ENCODE results near the gene PLCB3. TPM values are rescaled to one million over a fixed set of nuclear protein-coding genes. Genes with fewer than 3 reads are reported as not detected.
A peak's percentile ranks its signal among the peaks of the same experiment; 100 is the strongest.

PLCB3 gene
- total RNA-seq, 1 donor from 2014 or later: 48.7 TPM

- DNase-seq (ENCODE audit: low read depth) (no peak), FAIRE-seq (no peak)
- peak overlapping the region; percentile 84 for H3K4me3 ChIP-seq (ENCODE audit: insufficient read depth, low read depth, low read length)
- Mint-ChIP-seq H3K27me3 (ENCODE audit: low read depth, unreplicated experiment) (no peaks in the 10 kb centered on the region), H3K27ac (ENCODE audit: unreplicated experiment) (peak overlapping the region; percentile 97), H3K4me1 (ENCODE audit: low read depth, unreplicated experiment) (peaks cover 18% of the 10 kb centered on the region), H3K9me3 (ENCODE audit: unreplicated experiment) (no peaks in the 10 kb centered on the region), H3K36me3 (ENCODE audit: low read depth, unreplicated experiment) (peaks cover 9% of the 10 kb centered on the region), H3K4me3 (ENCODE audit: unreplicated experiment) (peak overlapping the region; percentile 91)
- peak overlapping the region; percentile 94 for H3K27ac ChIP-seq (ENCODE audit: low read depth, low read length)
- no peak for TF ChIP-seq EZH2 (IDR thresholded peaks at IDR 0.05; ENCODE audit: insufficient read depth, low read length)
- no peak for TF ChIP-seq CTCF (IDR thresholded peaks at IDR 0.05; ENCODE audit: insufficient read depth, low read depth, low read length)
- no peaks in the 10 kb centered on the region for H3K9me3 ChIP-seq (ENCODE audit: insufficient read depth, low read depth, low read length)
- peaks cover 30% of the 10 kb centered on the region for H4K20me1 ChIP-seq (ENCODE audit: insufficient read depth, low read length)
- H3K79me2 ChIP-seq (ENCODE audit: insufficient read depth, low read length): peaks cover 39% of the 10 kb centered on the region
- peak overlapping the region; percentile 99 for H3K4me2 ChIP-seq (ENCODE audit: low read length)
- no peak overlapping the region for H2AFZ ChIP-seq (ENCODE audit: low read depth, low read length)
- peaks cover 14% of the 10 kb centered on the region for H3K36me3 ChIP-seq (ENCODE audit: insufficient read depth, low read length)
- no peaks in the 10 kb centered on the region for H3K27me3 ChIP-seq (ENCODE audit: insufficient read depth, low read length)
- peaks cover 41% of the 10 kb centered on the region for H3K4me1 ChIP-seq (ENCODE audit: insufficient read depth, low read length)
- peak overlapping the region; percentile 88 for H3K9ac ChIP-seq (ENCODE audit: low read length)
These were observed 11.5 kb upstream of the PLCB3 start for GRCh38 chr11:64239662-64240434.

GRCh38 chr11:64240435-64241240, 10.7 kb upstream of the PLCB3 start, which contains the start of gene FKBP2:
FKBP2 (plus strand) TSS chr11:64241095; CDS start chr11:64242388, 1,293 bp downstream.
- no peaks in the 10 kb centered on the region for H3K27me3 Mint-ChIP-seq (ENCODE audit: low read depth, unreplicated experiment)
- H3K36me3 Mint-ChIP-seq (ENCODE audit: low read depth, unreplicated experiment): peaks cover 9% of the 10 kb centered on the region
- H3K36me3 ChIP-seq (ENCODE audit: insufficient read depth, low read length): peaks cover 14% of the 10 kb centered on the region
- peak within 1 kb of the TSS; percentile 91 for H3K4me3 Mint-ChIP-seq (ENCODE audit: unreplicated experiment)
- no peaks in the 10 kb centered on the region for H3K9me3 ChIP-seq (ENCODE audit: insufficient read depth, low read depth, low read length)
- H3K4me3 ChIP-seq (ENCODE audit: insufficient read depth, low read depth, low read length): peak within 1 kb of the TSS; percentile 84
- H3K27me3 ChIP-seq (ENCODE audit: insufficient read depth, low read length): no peaks in the 10 kb centered on the region
- peak within 1 kb of the TSS; percentile 88 for H3K9ac ChIP-seq (ENCODE audit: low read length)
- no peak for TF ChIP-seq EZH2 (IDR thresholded peaks at IDR 0.05; ENCODE audit: insufficient read depth, low read length)
- TF ChIP-seq CTCF (IDR thresholded peaks at IDR 0.05; ENCODE audit: insufficient read depth, low read depth, low read length): no peak
- H3K27ac ChIP-seq (ENCODE audit: low read depth, low read length): peak within 1 kb of the TSS; percentile 94
- H3K27ac Mint-ChIP-seq (ENCODE audit: unreplicated experiment): peak within 1 kb of the TSS; percentile 97
- H3K9me3 Mint-ChIP-seq (ENCODE audit: unreplicated experiment): no peaks in the 10 kb centered on the region
- peak within 1 kb of the TSS; percentile 87 for H2AFZ ChIP-seq (ENCODE audit: low read depth, low read length)
- DNase-seq (ENCODE audit: low read depth) (peak; percentile 86), FAIRE-seq (no peak)
- H3K79me2 ChIP-seq (ENCODE audit: insufficient read depth, low read length): peaks cover 42% of the 10 kb centered on the region
- peaks cover 18% of the 10 kb centered on the region for H3K4me1 Mint-ChIP-seq (ENCODE audit: low read depth, unreplicated experiment)
- H4K20me1 ChIP-seq (ENCODE audit: insufficient read depth, low read length): peaks cover 33% of the 10 kb centered on the region
- peak within 1 kb of the TSS; percentile 99 for H3K4me2 ChIP-seq (ENCODE audit: low read length)
- peaks cover 38% of the 10 kb centered on the region for H3K4me1 ChIP-seq (ENCODE audit: insufficient read depth, low read length)

All from astrocyte (in vitro differentiated cells and primary cell).